K562 (cell line): ENCODE results near the gene KIF23. TPM values are rescaled to one million over a fixed set of nuclear protein-coding genes. Genes with fewer than 3 reads are reported as not detected.

ENCODE experiments used
- ATAC-seq: fragments of 200-7000 bp; cut with Tn5 transposase; 3 replicates; pipeline ENCODE4 v1.9.1; 2020; ENCODE audit warnings: moderate library complexity
- BruUV-seq: library from RNA; stranded (reverse); fragments of 400-500 nt; replicated peaks from 2 replicates; lab custom pipeline; 2021; lab: Mats Ljungman, UMichigan
- CTCF ChIA-PET: fragments of 300-600 bp; formaldehyde crosslinking; extraction: SDS; loops from one replicate; lab custom pipeline; 2021; ENCODE audit warnings: low intra/inter-chr PET ratio; lab: Yijun Ruan, JAX
- POLR2A ChIA-PET: fragments of 300-600, 350-650 bp; sonication (Branson Sonifier 250); formaldehyde crosslinking; extraction: SDS; loops from one replicate; lab custom pipeline; 2021; ENCODE audit warnings: antibody characterized with exemption, inconsistent platforms; lab: Yijun Ruan, JAX
- DNase-seq, 4 experiments: peaks; one replicate each; pipeline versions ENCODE4 v3.0.0 to v3.0.0-alpha.2; 2011 to 2018; ENCODE audit warnings: low spot score in 3 of 4, mixed read lengths in 3 of 4; ENCODE audit errors: extremely low read depth in 1 of 4
- FAIRE-seq: peaks from 2 replicates; lab custom pipeline; 2011; peaks lifted over from hg19 to GRCh38; lab: Jason Lieb, UNC
- H2AFZ ChIP-seq: 2 replicates; pipeline ENCODE4 v1.6.0; 2011; ENCODE audit warnings: low read depth, low read length, control low read depth, inconsistent platforms
- H3K27ac ChIP-seq: fragments of 200-600 bp; 3 replicates; pipeline ENCODE4 v1.8.0; 2011; ENCODE audit warnings: low read depth, mild to moderate bottlenecking, control low read depth, inconsistent platforms, low read length, moderate library complexity, mixed read lengths; ENCODE audit errors: extremely low read depth
- H3K27me3 ChIP-seq, 2 experiments: fragments of 300-600 bp in 1 of 2; 2 replicates in 1 of 2; 3 replicates in 1 of 2; pipeline versions ENCODE4 v1.6.0 to v1.8.0; 2011; ENCODE audit warnings: inconsistent platforms in 2 of 2, low read length in 2 of 2, mild to moderate bottlenecking in 1 of 2, mixed read lengths in 1 of 2, moderate library complexity in 1 of 2; ENCODE audit not compliant: control insufficient read depth in 2 of 2, insufficient read depth in 2 of 2
- H3K36me3 ChIP-seq: fragments of 300-600 bp; 3 replicates; pipeline ENCODE4 v1.8.0; 2011; ENCODE audit warnings: mild to moderate bottlenecking, low read length, inconsistent platforms; ENCODE audit not compliant: control insufficient read depth, insufficient read depth
- H3K4me1 ChIP-seq, 2 experiments: fragments of 200-600 bp in 1 of 2; replicated peaks in 1 of 2; 2 replicates in 1 of 2; 3 replicates in 1 of 2; pipeline versions ENCODE4 v1.5.1 to v1.8.0; 2011; ENCODE audit warnings: inconsistent platforms in 2 of 2, low read length in 2 of 2, mild to moderate bottlenecking in 1 of 2, mixed read lengths in 1 of 2, moderate library complexity in 1 of 2; ENCODE audit not compliant: control insufficient read depth in 2 of 2, insufficient read depth in 2 of 2
- H3K4me2 ChIP-seq: 2 replicates; pipeline ENCODE4 v1.6.1; 2011; ENCODE audit warnings: low read length, control low read depth, inconsistent platforms, mixed read lengths; ENCODE audit not compliant: insufficient read depth
- H3K4me3 ChIP-seq: fragments of 200-600 bp; sonication (generic), shearing (Covaris generic); 2 replicates; pipeline ENCODE4 v1.5.1; 2016; ENCODE audit warnings: control low read depth, inconsistent platforms
- H3K79me2 ChIP-seq: fragments of 200-600 bp; 3 replicates; pipeline ENCODE4 v1.8.0; 2011; ENCODE audit warnings: low read length, inconsistent platforms; ENCODE audit not compliant: control insufficient read depth, insufficient read depth
- H3K9ac ChIP-seq, 2 experiments: 2 replicates each; pipeline versions ENCODE4 v1.6.0 to v1.6.1; 2011; ENCODE audit warnings: low read depth in 2 of 2, low read length in 2 of 2, control low read depth in 1 of 2, inconsistent platforms in 1 of 2, mild to moderate bottlenecking in 1 of 2, mixed read lengths in 1 of 2; ENCODE audit not compliant: insufficient read depth in 1 of 2
- H3K9me1 ChIP-seq: one replicate; pipeline ENCODE4 v1.6.0; 2011; ENCODE audit warnings: inconsistent platforms, mild to moderate bottlenecking, low read length, moderate library complexity; ENCODE audit not compliant: control insufficient read depth, insufficient read depth
- H3K9me3 ChIP-seq: replicated peaks from 2 replicates; pipeline ENCODE4 v1.5.1; 2011; ENCODE audit warnings: low read depth, low read length, inconsistent platforms; ENCODE audit not compliant: control insufficient read depth, insufficient read depth
- H4K20me1 ChIP-seq: replicated peaks from 2 replicates; pipeline ENCODE4 v1.6.1; 2011; ENCODE audit warnings: low read length, inconsistent platforms, mixed read lengths; ENCODE audit not compliant: control insufficient read depth, insufficient read depth
- WGBS: fragments of 100-300 bp; shearing (Covaris generic); methylation state at CpG from one replicate; pipeline ENCODE4 v1.1.6; 2016; ENCODE audit warnings: low coverage, mixed read lengths; ENCODE audit not compliant: insufficient coverage; ENCODE audit errors: missing lambda C conversion rate; 5-methylcytosine and 5-hydroxymethylcytosine counted together
- in situ Hi-C: fragments of 300-500 bp; cut with MboI; formaldehyde crosslinking; loops from 4 replicates; pipeline ENCODE4 v1.15.0; 2018; ENCODE audit warnings: inconsistent platforms, mixed read lengths
- intact Hi-C: fragments of 100-400 bp; cut with micrococcal nuclease; formaldehyde crosslinking; loops from 2 replicates; pipeline ENCODE4 v1.14.2; 2022
- polyA plus RNA-seq, 8 experiments: library from polyadenylated mRNA; depleted of rRNA in 4 of 8; stranded (reverse) in 5 of 8; unstranded in 3 of 8; fragments of >200 nt; fragmentation: Nextera tagmentation in 2 of 8; fragmentation: Illumina TruSeq in 1 of 8; extraction: Ambion mirVana in 2 of 8; extraction: Trizol in 1 of 8; gene quantifications; 2 replicates each; pipeline versions ENCODE4 v1.2.1 to v1.2.3, GENCODE V29; 2011 to 2014; ENCODE audit warnings: inconsistent platforms in 1 of 8, missing spikeins in 1 of 8
- total RNA-seq, 7 experiments: library from RNA; depleted of rRNA in 6 of 7; stranded (reverse); fragments of >200 nt in 6 of 7; fragmentation: Illumina TruSeq in 2 of 7; extraction: Trizol in 2 of 7; gene quantifications; 2 replicates each; pipeline versions ENCODE4 v1.2.1 to v1.2.3, GENCODE V29; 2011 to 2021; ENCODE audit warnings: low replicate concordance in 1 of 7
- TF ChIP-seq, protein P1 (sequence below), 2 experiments: fragments of 450-650 bp in 1 of 2; sonication (generic) in 1 of 2; formaldehyde crosslinking in 1 of 2; IDR thresholded peaks in 1 of 2; conservative IDR thresholded peaks in 1 of 2; 2 replicates each; pipeline versions ENCODE4 v1.6.1 to v1.8.1; 2016 to 2023; ENCODE audit warnings: mild to moderate bottlenecking in 2 of 2, moderate library complexity in 2 of 2, inconsistent platforms in 1 of 2, missing genetic modification reagents in 1 of 2
- TF ChIP-seq, protein P2 (sequence below): sonication (generic); formaldehyde crosslinking; IDR thresholded peaks from 2 replicates; pipeline ENCODE4 v1.5.0; 2020; ENCODE audit warnings: missing genetic modification reagents
- TF ChIP-seq, protein P3 (sequence below): sonication (generic); formaldehyde crosslinking; IDR thresholded peaks from 2 replicates; pipeline ENCODE4 v1.8.0; 2022; ENCODE audit warnings: missing genetic modification reagents, mild to moderate bottlenecking, borderline replicate concordance
- TF ChIP-seq, protein P4 (sequence below): fragments of 450-650 bp; formaldehyde crosslinking; IDR thresholded peaks from 2 replicates; pipeline ENCODE4 v1.4.0; 2020; ENCODE audit warnings: mild to moderate bottlenecking, mixed read lengths

Gene KIF23
- total and polyA plus RNA-seq, 9 of the 15 experiments (the other 6 are each of a cell fraction or from before 2014, with no cell fraction given), result 29.4 to 58.2 (median 41.9) TPM

DNA sequence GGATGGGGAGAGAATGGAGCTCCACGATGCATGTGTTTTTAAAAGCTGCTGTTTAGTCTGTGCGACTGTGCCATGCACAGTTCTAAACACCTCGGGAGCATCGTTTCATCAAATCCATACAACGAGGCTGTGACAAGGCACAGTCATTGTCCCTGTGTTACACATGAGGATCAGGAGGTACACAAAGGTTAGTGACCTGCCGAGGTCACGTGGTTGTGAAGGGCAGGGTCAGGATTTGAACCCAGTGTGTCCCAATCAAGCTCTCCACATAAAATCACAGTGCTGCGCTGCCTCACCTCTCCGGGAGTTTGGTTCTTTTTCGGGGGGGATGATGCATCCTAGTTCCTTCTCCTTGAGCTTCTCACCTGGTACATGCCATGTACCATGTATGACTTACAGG lies 18.7 kb upstream of the KIF23 start:
- Histone ChIP-seq H3K9me3 (no peaks in the 10 kb centered on the region), H4K20me1 (peaks cover 8% of the 10 kb centered on the region; the same call in 1 of the 2 replicates), H2AFZ (no peak overlapping the region), H3K4me1 (peaks cover 0 to 8% of the 10 kb centered on the region in 2 experiments; a peak in 3 of 5 replicates), H3K27ac (no peak overlapping the region), H3K27me3 (peaks cover 9 to 68% of the 10 kb centered on the region in 2 experiments; a peak in 4 of 5 replicates), H3K4me2 (no peak overlapping the region), H3K79me2 (no peaks in the 10 kb centered on the region), H3K4me3 (no peak overlapping the region), H3K9ac (no peak overlapping the region), H3K9me1 (no peaks in the 10 kb centered on the region), H3K36me3 (no peaks in the 10 kb centered on the region)
- WGBS, result 2% methylated on average over 10 of the region's 10 CpGs
- ChIA-PET POLR2A (interaction anchor here (0.6 to 1.6 kb wide), 4 partner anchors 10 to 987 kb away, joined by 3 to 5 read pairs (median 4); no protein-coding TSS in a partner anchor), CTCF (interaction anchor here (0.7 kb wide), 1 partner anchor 337 kb away, joined by 4 read pairs; no protein-coding TSS in a partner anchor)
- DNase-seq (no peak), ATAC-seq (no peak), FAIRE-seq (no peak)
- intact Hi-C loops (loop anchor here (2.0 to 10.0 kb wide), 2 partner anchors 91 to 337 kb away; no protein-coding TSS in a partner anchor), in situ Hi-C loops (no loop called here)
- BruUV-seq, result no TSS peak
- TF ChIP-seq, protein P1, sequence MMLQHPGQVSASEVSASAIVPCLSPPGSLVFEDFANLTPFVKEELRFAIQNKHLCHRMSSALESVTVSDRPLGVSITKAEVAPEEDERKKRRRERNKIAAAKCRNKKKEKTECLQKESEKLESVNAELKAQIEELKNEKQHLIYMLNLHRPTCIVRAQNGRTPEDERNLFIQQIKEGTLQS (IDR thresholded peaks at IDR 0.05), result no peak
- TF ChIP-seq, protein P1 (CRISPR knock-in tag; conservative IDR thresholded peaks at IDR 0.05), result no peak
- TF ChIP-seq, protein P2, sequence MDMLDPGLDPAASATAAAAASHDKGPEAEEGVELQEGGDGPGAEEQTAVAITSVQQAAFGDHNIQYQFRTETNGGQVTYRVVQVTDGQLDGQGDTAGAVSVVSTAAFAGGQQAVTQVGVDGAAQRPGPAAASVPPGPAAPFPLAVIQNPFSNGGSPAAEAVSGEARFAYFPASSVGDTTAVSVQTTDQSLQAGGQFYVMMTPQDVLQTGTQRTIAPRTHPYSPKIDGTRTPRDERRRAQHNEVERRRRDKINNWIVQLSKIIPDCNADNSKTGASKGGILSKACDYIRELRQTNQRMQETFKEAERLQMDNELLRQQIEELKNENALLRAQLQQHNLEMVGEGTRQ (CRISPR knock-in tag), result 0 out of 2 replicates have a peak, but pooled peaks have one; percentile 14
- TF ChIP-seq, protein P3, sequence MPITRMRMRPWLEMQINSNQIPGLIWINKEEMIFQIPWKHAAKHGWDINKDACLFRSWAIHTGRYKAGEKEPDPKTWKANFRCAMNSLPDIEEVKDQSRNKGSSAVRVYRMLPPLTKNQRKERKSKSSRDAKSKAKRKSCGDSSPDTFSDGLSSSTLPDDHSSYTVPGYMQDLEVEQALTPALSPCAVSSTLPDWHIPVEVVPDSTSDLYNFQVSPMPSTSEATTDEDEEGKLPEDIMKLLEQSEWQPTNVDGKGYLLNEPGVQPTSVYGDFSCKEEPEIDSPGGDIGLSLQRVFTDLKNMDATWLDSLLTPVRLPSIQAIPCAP (CRISPR knock-in tag), result no peak
- TF ChIP-seq, protein P4, sequence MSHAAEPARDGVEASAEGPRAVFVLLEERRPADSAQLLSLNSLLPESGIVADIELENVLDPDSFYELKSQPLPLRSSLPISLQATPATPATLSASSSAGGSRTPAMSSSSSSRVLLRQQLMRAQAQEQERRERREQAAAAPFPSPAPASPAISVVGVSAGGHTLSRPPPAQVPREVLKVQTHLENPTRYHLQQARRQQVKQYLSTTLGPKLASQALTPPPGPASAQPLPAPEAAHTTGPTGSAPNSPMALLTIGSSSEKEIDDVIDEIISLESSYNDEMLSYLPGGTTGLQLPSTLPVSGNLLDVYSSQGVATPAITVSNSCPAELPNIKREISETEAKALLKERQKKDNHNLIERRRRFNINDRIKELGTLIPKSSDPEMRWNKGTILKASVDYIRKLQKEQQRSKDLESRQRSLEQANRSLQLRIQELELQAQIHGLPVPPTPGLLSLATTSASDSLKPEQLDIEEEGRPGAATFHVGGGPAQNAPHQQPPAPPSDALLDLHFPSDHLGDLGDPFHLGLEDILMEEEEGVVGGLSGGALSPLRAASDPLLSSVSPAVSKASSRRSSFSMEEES (CRISPR knock-in tag), result peak; percentile 77
